Amniotic epithelial cell (primary cell): ENCODE measurements around the gene TDRD12.

Experiments used
- DNase-seq: peaks from one replicate; pipeline ENCODE4 v3.0.0-alpha.2; 2010; ENCODE audit warnings: low read depth

The TDRD12 gene

DNA sequence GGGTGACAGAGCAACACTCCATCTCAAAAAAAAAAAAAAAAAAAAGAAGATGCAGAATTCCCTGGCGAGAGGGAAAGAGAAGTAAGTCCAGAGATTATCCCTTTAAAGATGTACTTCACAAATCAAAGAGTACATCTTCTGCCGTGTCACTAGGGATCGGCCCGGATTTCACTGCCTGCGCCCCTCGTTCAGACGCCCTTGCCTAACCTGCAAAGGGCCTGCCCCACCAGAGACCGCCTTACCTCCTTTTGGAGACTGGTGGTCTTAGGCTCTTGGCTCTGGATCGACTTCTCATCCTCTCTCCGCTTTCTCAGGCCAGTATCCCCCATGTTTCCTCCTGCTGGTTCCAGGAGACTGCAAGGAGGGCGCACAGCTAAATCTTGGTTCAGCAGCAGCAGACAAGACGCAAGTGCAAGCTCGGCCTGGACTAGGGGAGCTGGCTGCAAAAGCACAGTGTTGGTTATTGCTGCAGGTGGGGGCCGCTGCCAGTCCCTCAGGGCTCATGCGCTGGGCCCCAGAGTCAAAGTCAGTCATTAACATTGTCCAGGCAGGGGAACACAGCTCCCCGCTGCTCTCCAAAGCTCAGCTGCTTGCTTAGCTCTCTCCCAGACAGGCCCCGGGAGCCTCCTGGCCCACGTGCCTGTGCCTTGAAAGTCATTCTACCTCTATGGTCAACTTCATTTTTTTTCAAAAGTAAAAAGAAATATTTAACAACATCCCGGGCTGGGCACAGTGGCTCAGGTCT lies 148.8 kb downstream of the TDRD12 start:
- DNase-seq = no peak

DNA sequence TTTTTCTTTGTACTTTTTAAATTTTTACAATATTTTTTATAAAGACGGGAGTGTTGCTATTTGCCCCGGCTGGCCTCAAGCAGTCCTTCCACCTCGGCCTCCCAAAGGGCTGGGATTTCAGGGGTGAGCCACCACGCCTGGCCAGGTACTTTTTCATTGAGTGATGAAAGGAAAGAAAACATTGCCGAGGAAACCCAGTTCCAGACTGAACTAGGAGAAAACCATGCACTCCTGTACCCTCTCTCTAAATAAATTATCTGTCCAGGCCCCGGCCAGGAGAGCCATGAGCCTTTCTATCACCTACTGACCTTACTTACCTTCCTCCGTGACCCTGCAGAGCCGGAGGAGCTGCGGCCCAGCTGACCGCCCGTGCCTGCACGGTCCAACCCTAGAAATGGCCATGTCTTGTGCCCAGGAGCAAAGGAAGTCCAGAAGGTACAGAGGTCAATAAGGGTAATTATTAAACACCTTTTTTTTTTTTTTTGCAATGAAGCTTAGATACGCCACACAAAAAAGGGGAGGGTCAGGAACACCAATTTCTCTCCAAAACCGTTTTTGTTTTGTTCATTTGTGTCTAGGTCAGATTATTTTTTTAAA lies 149.9 kb downstream of the TDRD12 start, which contains the start of gene SLC7A9:
SLC7A9 (minus strand) TSS at position 399 of the 597 bp plus-strand sequence. CDS start 1,233 bp downstream, outside the sequence.
- no peak for DNase-seq

DNA sequence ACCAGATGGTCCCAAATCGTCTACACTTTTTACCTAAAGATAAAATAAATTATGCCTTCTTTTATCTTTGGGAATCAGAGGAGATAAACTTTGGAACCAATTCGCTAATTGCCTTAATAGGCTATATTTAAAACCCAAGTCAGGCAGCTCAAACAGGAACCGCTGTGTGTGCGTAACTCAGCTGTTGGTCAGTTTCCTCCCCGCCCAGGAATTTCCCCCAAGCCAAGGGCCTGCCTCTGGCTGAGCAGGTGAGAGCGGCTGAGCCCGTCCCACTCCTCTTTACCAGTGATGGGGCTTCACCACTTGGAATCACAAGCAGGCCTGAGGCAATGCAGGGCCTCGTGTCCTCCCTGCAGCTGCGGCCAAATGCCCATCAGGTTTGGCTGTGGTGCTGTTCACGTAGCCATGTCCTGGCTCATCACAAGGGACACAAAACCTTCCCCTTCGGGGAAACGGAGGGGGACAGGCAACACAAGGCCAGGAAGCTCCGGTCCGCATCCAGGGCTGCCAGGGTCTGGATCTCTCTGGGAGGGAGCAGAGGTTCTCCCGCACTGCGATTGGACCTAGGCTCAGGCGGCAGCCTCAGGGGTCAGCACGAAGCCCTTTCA lies 150.5 kb downstream of the TDRD12 start:
- no peak for DNase-seq

- DNase-seq = no peak
Measured at GRCh38 chr19:32870981-32871451, 151.4 kb downstream of the TDRD12 start.

DNA sequence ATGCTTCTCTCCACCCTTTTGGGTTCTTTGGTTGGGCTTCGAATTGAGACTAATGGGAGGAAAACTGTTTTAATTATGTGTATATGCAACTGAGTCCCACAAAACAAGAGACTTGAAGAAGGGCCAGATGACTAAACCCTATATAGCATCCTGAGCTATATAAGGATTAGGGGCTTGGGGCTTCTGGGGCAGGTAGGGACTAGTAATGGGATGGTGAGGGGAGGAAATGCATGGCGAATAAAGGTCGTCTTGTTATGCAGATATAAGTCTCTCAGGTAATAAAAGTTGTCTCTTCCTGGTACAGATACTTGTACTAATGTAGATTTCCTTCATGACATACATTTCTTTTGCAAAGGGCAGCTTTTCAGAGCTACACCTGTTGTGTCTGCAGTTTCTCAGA lies 152.8 kb downstream of the TDRD12 start:
- no peak for DNase-seq

- DNase-seq = no peak
Measured at GRCh38 chr19:32873247-32873959, 153.8 kb downstream of the TDRD12 start.

DNA sequence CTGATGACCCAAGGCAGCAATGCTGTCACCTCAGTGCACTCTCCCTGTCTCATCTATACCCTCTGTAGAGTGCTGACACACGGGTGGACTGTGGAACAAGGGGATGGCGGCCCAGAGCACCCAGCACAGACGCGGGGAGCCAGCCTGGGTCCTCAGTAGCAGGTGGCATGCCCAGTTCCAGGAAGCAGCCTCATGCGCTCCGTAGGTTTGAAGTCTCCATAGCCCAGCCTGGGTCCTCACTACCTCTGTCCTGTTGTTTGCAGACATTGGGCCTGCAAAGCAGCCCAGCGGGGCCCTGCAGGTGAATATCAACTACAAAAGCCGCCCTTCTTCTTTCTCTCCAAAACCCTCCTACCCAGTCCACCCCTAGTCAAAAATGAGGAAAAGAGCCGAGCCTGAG lies 155.0 kb downstream of the TDRD12 start:
- DNase-seq = no peak

- no peak for DNase-seq
Measured at GRCh38 chr19:32875428-32875827, 155.9 kb downstream of the TDRD12 start.

DNA sequence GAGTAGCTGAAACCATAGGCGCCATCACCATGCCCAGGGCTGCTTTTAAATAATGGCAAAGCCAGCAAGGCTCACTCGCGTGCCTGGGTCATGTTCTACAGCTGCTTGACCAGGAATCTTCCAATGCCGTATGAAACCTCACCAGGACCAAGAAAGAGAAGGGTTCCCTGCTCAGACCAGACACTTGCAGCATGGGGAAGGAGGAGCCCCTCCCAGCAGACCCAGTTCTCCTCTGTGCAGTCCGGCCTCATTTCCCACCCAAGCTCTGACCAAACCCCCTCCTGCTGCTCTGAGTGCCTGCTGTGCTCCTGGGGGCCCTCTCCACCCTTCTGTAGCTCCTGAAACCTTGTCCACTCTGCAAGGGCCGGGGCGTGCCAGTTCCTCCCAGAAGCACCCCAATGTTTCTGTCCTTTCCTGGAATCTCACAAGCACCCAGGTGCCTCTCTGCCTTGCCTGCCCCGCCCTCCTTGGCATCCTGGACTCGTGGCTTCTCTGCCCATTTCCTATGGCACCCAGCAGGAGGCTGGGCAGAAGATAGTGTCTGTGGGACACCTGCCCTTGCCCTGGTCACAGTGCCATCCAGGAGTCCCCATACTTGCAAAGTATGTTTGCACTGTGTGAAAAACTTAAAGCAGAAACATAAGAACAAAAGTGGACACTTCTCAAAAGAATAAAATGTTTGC lies 156.8 kb downstream of the TDRD12 start:
- DNase-seq = no peak

- peak; percentile 73 for DNase-seq
Measured at GRCh38 chr19:32876919-32877285, 157.3 kb downstream of the TDRD12 start.
